ENCODE measurements around the gene GDPD3. TPM values are rescaled to one million over a fixed set of nuclear protein-coding genes. Genes with fewer than 3 reads are reported as not detected.

Gene GDPD3
- total and polyA plus RNA-seq, 4 donors: 0.42 to 0.71 (median 0.55) TPM

DNA sequence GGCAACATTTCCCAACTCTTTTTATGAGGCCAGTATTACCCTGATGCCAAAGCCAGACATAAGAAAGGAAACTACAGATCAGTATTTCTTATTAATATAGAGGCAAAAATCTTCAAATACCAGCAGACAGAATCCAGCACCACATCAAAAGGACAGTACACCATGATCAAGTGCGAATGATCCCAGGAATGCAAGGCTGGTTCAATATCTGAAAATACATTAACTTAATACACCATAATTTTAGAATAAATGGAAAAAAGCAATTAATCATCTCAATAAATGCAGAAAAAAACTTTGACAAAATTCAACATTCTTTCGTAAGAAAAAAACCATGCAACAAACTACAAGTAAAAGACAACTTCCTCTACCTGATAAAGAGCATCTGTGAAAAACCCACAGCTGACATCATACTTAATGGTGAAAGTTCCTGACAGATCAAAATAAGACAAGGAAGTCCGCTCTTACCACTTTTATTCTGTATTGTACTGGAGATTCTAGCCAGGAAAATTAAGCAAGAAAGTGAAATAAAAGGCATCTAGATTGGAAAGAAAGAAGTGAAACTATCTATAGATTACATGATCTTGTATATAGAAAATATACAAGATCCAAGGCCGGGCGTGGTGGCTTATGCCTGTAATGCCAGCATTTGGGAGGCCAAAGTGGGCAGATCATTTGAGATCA lies 36.1 kb upstream of the GDPD3 start (continued):
- TF ChIP-seq, protein P1, sequence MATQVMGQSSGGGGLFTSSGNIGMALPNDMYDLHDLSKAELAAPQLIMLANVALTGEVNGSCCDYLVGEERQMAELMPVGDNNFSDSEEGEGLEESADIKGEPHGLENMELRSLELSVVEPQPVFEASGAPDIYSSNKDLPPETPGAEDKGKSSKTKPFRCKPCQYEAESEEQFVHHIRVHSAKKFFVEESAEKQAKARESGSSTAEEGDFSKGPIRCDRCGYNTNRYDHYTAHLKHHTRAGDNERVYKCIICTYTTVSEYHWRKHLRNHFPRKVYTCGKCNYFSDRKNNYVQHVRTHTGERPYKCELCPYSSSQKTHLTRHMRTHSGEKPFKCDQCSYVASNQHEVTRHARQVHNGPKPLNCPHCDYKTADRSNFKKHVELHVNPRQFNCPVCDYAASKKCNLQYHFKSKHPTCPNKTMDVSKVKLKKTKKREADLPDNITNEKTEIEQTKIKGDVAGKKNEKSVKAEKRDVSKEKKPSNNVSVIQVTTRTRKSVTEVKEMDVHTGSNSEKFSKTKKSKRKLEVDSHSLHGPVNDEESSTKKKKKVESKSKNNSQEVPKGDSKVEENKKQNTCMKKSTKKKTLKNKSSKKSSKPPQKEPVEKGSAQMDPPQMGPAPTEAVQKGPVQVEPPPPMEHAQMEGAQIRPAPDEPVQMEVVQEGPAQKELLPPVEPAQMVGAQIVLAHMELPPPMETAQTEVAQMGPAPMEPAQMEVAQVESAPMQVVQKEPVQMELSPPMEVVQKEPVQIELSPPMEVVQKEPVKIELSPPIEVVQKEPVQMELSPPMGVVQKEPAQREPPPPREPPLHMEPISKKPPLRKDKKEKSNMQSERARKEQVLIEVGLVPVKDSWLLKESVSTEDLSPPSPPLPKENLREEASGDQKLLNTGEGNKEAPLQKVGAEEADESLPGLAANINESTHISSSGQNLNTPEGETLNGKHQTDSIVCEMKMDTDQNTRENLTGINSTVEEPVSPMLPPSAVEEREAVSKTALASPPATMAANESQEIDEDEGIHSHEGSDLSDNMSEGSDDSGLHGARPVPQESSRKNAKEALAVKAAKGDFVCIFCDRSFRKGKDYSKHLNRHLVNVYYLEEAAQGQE (IDR thresholded peaks at IDR 0.05): no peak
- no peak for TF ChIP-seq RAD21 (IDR thresholded peaks at IDR 0.05)

- WGBS: 94% methylated on average over 3 of the region's 3 CpGs
- DNase-seq (ENCODE audit: low spot score): no peak
These were observed 34.6 kb upstream of the GDPD3 start for GRCh38 chr16:30147843-30148510.

More at GRCh38 chr16:30147843-30148510, 34.6 kb upstream of the GDPD3 start:
- H3K4me3 ChIP-seq (ENCODE audit: low read depth in 1 of 3, low read length in 3 of 3): no peak overlapping the region
- H3K27ac ChIP-seq (ENCODE audit: low read depth in 1 of 2, low read length in 2 of 2): no peak overlapping the region
- no peaks in the 10 kb centered on the region for H3K9me3 ChIP-seq (ENCODE audit: control insufficient read depth in 4 of 4, low read length in 3 of 4)
- H3K4me1 ChIP-seq (ENCODE audit: control insufficient read depth in 4 of 4, insufficient read depth in 4 of 4, low read length in 3 of 4): no peaks in the 10 kb centered on the region
- TF ChIP-seq FOXA1 (IDR thresholded peaks at IDR 0.05) (no peak), JUND (IDR thresholded peaks at IDR 0.05) (no peak), HNF4G (IDR thresholded peaks at IDR 0.05) (no peak), RXRA (IDR thresholded peaks at IDR 0.05) (no peak), RAD21 (IDR thresholded peaks at IDR 0.05) (no peak), TAF1 (conservative IDR thresholded peaks at IDR 0.05) (no peak), ATF3 (IDR thresholded peaks at IDR 0.05) (no peak), NR2F2 (IDR thresholded peaks at IDR 0.05) (no peak), HNF4A (conservative IDR thresholded peaks at IDR 0.05) (no peak), SP1 (IDR thresholded peaks at IDR 0.05) (no peak), YY1 (IDR thresholded peaks at IDR 0.05) (no peak)
- TF ChIP-seq, protein P1 (IDR thresholded peaks at IDR 0.05): no peak
- TF ChIP-seq, protein P2, sequence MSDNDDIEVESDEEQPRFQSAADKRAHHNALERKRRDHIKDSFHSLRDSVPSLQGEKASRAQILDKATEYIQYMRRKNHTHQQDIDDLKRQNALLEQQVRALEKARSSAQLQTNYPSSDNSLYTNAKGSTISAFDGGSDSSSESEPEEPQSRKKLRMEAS (IDR thresholded peaks at IDR 0.05): no peak
- TF ChIP-seq, protein P3, sequence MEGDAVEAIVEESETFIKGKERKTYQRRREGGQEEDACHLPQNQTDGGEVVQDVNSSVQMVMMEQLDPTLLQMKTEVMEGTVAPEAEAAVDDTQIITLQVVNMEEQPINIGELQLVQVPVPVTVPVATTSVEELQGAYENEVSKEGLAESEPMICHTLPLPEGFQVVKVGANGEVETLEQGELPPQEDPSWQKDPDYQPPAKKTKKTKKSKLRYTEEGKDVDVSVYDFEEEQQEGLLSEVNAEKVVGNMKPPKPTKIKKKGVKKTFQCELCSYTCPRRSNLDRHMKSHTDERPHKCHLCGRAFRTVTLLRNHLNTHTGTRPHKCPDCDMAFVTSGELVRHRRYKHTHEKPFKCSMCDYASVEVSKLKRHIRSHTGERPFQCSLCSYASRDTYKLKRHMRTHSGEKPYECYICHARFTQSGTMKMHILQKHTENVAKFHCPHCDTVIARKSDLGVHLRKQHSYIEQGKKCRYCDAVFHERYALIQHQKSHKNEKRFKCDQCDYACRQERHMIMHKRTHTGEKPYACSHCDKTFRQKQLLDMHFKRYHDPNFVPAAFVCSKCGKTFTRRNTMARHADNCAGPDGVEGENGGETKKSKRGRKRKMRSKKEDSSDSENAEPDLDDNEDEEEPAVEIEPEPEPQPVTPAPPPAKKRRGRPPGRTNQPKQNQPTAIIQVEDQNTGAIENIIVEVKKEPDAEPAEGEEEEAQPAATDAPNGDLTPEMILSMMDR (IDR thresholded peaks at IDR 0.05; ENCODE audit: low read depth, low read length, missing input control): no peak
- H3K27me3 ChIP-seq (ENCODE audit: control insufficient read depth in 4 of 4, insufficient read depth in 4 of 4, low read length in 3 of 4): no peaks in the 10 kb centered on the region
- H3K36me3 ChIP-seq (ENCODE audit: control insufficient read depth in 4 of 4, insufficient read depth in 3 of 4, low read depth in 1 of 4, low read length in 3 of 4): no peaks in the 10 kb centered on the region
- H3K9ac ChIP-seq (ENCODE audit: low read depth in 1 of 2, low read length in 2 of 2): no peak overlapping the region
